ENCODE results near the gene HOXB1. TPM values are rescaled to one million over a fixed set of nuclear protein-coding genes. Genes with fewer than 3 reads are reported as not detected.
A peak's percentile ranks its signal among the peaks of the same experiment; 100 is the strongest.

The HOXB1 gene
- total RNA-seq, 1 donor from 2014 or later: not detected

DNA sequence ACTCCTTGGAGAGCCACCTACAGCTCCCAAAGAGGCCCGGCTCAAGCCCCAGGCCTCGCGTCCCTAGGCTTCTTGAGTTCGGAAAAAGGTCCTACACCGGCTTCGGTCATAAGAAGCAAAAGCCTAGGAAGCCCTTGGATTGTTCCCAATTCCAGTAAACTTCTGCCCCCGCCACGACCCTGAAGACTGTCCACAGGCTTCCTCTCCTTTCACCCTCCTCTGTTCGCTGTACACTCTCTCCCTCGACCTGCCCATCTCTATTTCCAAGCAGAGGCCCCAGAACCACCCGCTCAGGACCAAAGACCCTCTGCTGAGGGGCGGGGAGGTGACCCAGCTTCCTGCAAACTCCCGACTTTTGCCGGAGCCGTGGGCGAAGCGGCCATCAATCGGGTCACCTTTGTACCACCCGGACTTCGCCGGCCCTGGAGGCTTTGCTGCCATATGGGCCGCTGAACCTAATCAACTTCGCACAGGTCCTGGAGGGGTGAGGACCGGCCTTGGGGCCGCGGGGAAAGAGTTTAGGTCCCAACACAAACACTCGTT, 11.4 kb upstream of the HOXB1 start:
- TF ChIP-seq, protein P1, sequence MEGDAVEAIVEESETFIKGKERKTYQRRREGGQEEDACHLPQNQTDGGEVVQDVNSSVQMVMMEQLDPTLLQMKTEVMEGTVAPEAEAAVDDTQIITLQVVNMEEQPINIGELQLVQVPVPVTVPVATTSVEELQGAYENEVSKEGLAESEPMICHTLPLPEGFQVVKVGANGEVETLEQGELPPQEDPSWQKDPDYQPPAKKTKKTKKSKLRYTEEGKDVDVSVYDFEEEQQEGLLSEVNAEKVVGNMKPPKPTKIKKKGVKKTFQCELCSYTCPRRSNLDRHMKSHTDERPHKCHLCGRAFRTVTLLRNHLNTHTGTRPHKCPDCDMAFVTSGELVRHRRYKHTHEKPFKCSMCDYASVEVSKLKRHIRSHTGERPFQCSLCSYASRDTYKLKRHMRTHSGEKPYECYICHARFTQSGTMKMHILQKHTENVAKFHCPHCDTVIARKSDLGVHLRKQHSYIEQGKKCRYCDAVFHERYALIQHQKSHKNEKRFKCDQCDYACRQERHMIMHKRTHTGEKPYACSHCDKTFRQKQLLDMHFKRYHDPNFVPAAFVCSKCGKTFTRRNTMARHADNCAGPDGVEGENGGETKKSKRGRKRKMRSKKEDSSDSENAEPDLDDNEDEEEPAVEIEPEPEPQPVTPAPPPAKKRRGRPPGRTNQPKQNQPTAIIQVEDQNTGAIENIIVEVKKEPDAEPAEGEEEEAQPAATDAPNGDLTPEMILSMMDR (IDR thresholded peaks at IDR 0.05): no peak
- TF ChIP-seq EZH2 (IDR thresholded peaks at IDR 0.05): peak; percentile 97
- peak; percentile 94 for TF ChIP-seq EZH2phosphoT487 (IDR thresholded peaks at IDR 0.05)
- peak overlapping the region; percentile 71 for H3K4me3 Mint-ChIP-seq
- peaks cover 68% of the 10 kb centered on the region for H4K20me1 ChIP-seq (ENCODE audit: low read depth)
- peak overlapping the region; percentile 54 for H2AFZ ChIP-seq (replicated peaks)
- H3K4me3 ChIP-seq: peak overlapping the region; percentile 32
- H3K9ac ChIP-seq: no peak overlapping the region
- no peaks in the 10 kb centered on the region for H3K79me2 ChIP-seq (ENCODE audit: low read depth)
- peaks cover 5% of the 10 kb centered on the region for H3F3A ChIP-seq (ENCODE audit: low read depth)
- no peaks in the 10 kb centered on the region for H3K36me3 Mint-ChIP-seq
- H3K4me2 ChIP-seq: peak overlapping the region; percentile 62
- H3K27ac Mint-ChIP-seq: no peak overlapping the region
- peak; percentile 39 for DNase-seq (ENCODE audit: low spot score)
- no peak overlapping the region for H3K27ac ChIP-seq
- peaks cover 7% of the 10 kb centered on the region for H3K9me3 Mint-ChIP-seq
- H3K4me1 ChIP-seq: no peaks in the 10 kb centered on the region
- H3K27me3 ChIP-seq: peaks cover 100% of the 10 kb centered on the region
- H3K9me3 ChIP-seq (ENCODE audit: low read depth): no peaks in the 10 kb centered on the region
- H3K36me3 ChIP-seq: no peaks in the 10 kb centered on the region
- H3K27me3 Mint-ChIP-seq (ENCODE audit: insufficient read depth, low read depth): peaks cover 82% of the 10 kb centered on the region
- H3K4me1 Mint-ChIP-seq: peaks cover 11% of the 10 kb centered on the region

DNA sequence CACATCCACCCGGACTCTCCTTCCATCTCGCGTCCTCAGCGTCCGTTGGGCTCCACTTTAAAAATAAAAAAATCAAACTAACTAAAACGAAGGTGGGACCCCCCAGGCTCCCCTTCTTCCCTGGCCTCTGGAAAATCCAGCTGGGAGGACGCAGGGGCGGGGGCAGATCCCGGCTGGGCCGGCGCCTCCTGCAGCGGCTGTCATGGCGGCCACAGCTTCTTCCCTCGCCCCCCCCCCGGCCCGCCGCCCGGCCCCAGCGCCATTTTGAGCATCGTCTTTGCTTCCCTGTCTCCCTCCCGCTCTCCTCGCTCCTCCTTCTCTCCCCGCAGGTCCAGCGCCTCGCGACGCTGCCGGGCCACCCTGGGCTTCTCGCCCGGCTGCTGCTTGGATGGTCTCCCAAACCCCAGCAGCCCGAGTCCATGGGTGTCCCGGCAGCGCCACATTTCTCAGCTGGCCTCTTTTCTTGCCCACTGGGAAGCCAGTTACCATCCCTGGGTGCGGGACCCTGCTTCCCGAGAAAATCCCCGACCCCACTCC, 10.8 kb upstream of the HOXB1 start:
- peak overlapping the region; percentile 54 for H2AFZ ChIP-seq (replicated peaks)
- Mint-ChIP-seq H3K36me3 (no peaks in the 10 kb centered on the region), H3K4me1 (peaks cover 11% of the 10 kb centered on the region), H3K27ac (no peak overlapping the region), H3K9me3 (peaks cover 7% of the 10 kb centered on the region), H3K4me3 (peak overlapping the region; percentile 71), H3K27me3 (ENCODE audit: insufficient read depth, low read depth) (peaks cover 81% of the 10 kb centered on the region)
- peak; percentile 53 for DNase-seq (ENCODE audit: low spot score)
- peak overlapping the region; percentile 32 for H3K4me3 ChIP-seq
- no peak overlapping the region for H3K27ac ChIP-seq
- peaks cover 100% of the 10 kb centered on the region for H3K27me3 ChIP-seq
- no peak overlapping the region for H3K9ac ChIP-seq
- H4K20me1 ChIP-seq (ENCODE audit: low read depth): peaks cover 63% of the 10 kb centered on the region
- no peaks in the 10 kb centered on the region for H3K9me3 ChIP-seq (ENCODE audit: low read depth)
- peaks cover 4% of the 10 kb centered on the region for H3F3A ChIP-seq (ENCODE audit: low read depth)
- H3K4me1 ChIP-seq: no peaks in the 10 kb centered on the region
- H3K4me2 ChIP-seq: peak overlapping the region; percentile 62
- H3K79me2 ChIP-seq (ENCODE audit: low read depth): no peaks in the 10 kb centered on the region
- no peaks in the 10 kb centered on the region for H3K36me3 ChIP-seq
- peak; percentile 79 for TF ChIP-seq EZH2 (IDR thresholded peaks at IDR 0.05)
- peak; percentile 57 for TF ChIP-seq EZH2phosphoT487 (IDR thresholded peaks at IDR 0.05)
- TF ChIP-seq, protein P1 (IDR thresholded peaks at IDR 0.05): no peak

DNA sequence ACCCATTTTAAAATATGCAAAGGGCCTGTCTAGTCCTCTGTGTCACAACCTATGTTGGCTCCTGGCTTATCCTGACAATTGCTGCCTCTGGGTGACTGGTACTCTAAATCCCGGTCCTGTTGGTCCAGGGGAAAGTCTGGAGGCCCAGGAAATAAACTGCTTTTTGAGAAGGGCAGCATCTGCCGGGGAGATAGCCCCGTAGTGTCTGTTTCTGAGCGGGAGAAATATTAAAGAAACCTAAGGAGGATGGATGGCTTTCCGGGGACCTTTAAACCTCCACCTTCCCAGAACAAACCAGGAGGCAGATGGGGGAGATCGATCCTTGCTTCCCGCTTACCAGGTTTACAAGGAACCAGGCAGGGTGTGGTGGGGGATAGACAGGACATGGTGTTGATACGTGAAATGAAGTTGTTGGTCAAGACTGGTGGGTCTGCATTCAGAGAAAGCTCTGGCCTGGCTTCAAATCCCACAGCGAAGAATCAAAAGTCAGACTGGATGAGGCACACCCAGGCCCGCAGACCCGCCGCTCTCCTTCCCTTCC, 10.3 kb upstream of the HOXB1 start:
- Histone ChIP-seq H3K9ac (no peak overlapping the region), H3K36me3 (no peaks in the 10 kb centered on the region), H2AFZ (replicated peaks) (no peak overlapping the region), H3K4me1 (no peaks in the 10 kb centered on the region), H3K79me2 (ENCODE audit: low read depth) (no peaks in the 10 kb centered on the region), H3K27me3 (peaks cover 100% of the 10 kb centered on the region), H3K4me3 (peak overlapping the region; percentile 32), H3K27ac (no peak overlapping the region), H3F3A (ENCODE audit: low read depth) (peaks cover 4% of the 10 kb centered on the region), H3K4me2 (peak overlapping the region; percentile 62), H3K9me3 (ENCODE audit: low read depth) (no peaks in the 10 kb centered on the region), H4K20me1 (ENCODE audit: low read depth) (peaks cover 57% of the 10 kb centered on the region)
- Mint-ChIP-seq H3K27ac (no peak overlapping the region), H3K4me1 (peaks cover 11% of the 10 kb centered on the region), H3K4me3 (peak overlapping the region; percentile 34), H3K36me3 (no peaks in the 10 kb centered on the region), H3K9me3 (peaks cover 6% of the 10 kb centered on the region), H3K27me3 (ENCODE audit: insufficient read depth, low read depth) (peaks cover 81% of the 10 kb centered on the region)
- no peak for DNase-seq (ENCODE audit: low spot score)
- no peak for TF ChIP-seq EZH2 (IDR thresholded peaks at IDR 0.05)
- TF ChIP-seq EZH2phosphoT487 (IDR thresholded peaks at IDR 0.05): no peak
- TF ChIP-seq, protein P1 (IDR thresholded peaks at IDR 0.05): no peak
